H9 (cell line): Measurements from ENCODE around the gene C1orf159. TPM values are rescaled to one million over a fixed set of nuclear protein-coding genes. Genes with fewer than 3 reads are reported as not detected.

Experiments
- DNase-seq: peaks from one replicate; pipeline ENCODE4 v3.0.0-alpha.2; 2017
- H2AFZ ChIP-seq: one replicate; pipeline ENCODE4 v1.6.1; 2013; ENCODE audit warnings: mild to moderate bottlenecking, low read length, control low read depth, moderate library complexity
- H2AK5ac ChIP-seq: 2 replicates; pipeline ENCODE4 v1.6.1; 2013; ENCODE audit warnings: low read length, control low read depth, mixed read lengths; ENCODE audit not compliant: insufficient read length
- H2BK120ac ChIP-seq: one replicate; pipeline ENCODE4 v1.6.1; 2013; ENCODE audit warnings: low read depth, mild to moderate bottlenecking, low read length, control low read depth, inconsistent platforms; ENCODE audit not compliant: poor library complexity, severe bottlenecking
- H2BK12ac ChIP-seq: 2 replicates; pipeline ENCODE4 v1.6.1; 2013; ENCODE audit warnings: low read length, control low read depth, mixed read lengths, low read depth; ENCODE audit not compliant: insufficient read length
- H2BK15ac ChIP-seq: 2 replicates; pipeline ENCODE4 v1.6.1; 2013; ENCODE audit warnings: low read depth, low read length, control low read depth
- H2BK20ac ChIP-seq: one replicate; pipeline ENCODE4 v1.6.1; 2013; ENCODE audit warnings: low read depth, mild to moderate bottlenecking, low read length, control low read depth, inconsistent platforms; ENCODE audit not compliant: poor library complexity, severe bottlenecking
- H2BK5ac ChIP-seq: 2 replicates; pipeline ENCODE4 v1.6.1; 2013; ENCODE audit warnings: low read length, control low read depth, mixed read lengths; ENCODE audit not compliant: insufficient read length
- H3K14ac ChIP-seq: 2 replicates; pipeline ENCODE4 v1.6.1; 2013; ENCODE audit warnings: low read length, control low read depth; ENCODE audit not compliant: insufficient read depth
- H3K18ac ChIP-seq: 2 replicates; pipeline ENCODE4 v1.6.1; 2013; ENCODE audit warnings: low read depth, mild to moderate bottlenecking, mixed read lengths, low read length, control low read depth; ENCODE audit not compliant: insufficient read length
- H3K23ac ChIP-seq: 2 replicates; pipeline ENCODE4 v1.6.1; 2013; ENCODE audit warnings: low read length, control low read depth, mixed read lengths, low read depth; ENCODE audit not compliant: insufficient read length
- H3K23me2 ChIP-seq: 2 replicates; pipeline ENCODE4 v1.6.1; 2013; ENCODE audit warnings: low read depth, mild to moderate bottlenecking, mixed read lengths, low read length, control low read depth; ENCODE audit not compliant: insufficient read length, poor library complexity, severe bottlenecking
- H3K27ac ChIP-seq: 2 replicates; pipeline ENCODE4 v1.5.1; 2013; ENCODE audit warnings: low read length, control low read depth, mixed read lengths, low read depth; ENCODE audit not compliant: insufficient read length
- H3K27me3 ChIP-seq: 2 replicates; pipeline ENCODE4 v1.6.1; 2013; ENCODE audit warnings: low read length, control low read depth, inconsistent platforms; ENCODE audit not compliant: insufficient read depth
- H3K4ac ChIP-seq: 2 replicates; pipeline ENCODE4 v1.6.1; 2013; ENCODE audit warnings: low read depth, mild to moderate bottlenecking, control low read depth, inconsistent platforms, low read length, moderate library complexity
- H3K4me1 ChIP-seq: 2 replicates; pipeline ENCODE4 v1.6.1; 2013; ENCODE audit warnings: low read length, control low read depth, inconsistent platforms; ENCODE audit not compliant: insufficient read depth
- H3K4me2 ChIP-seq: 2 replicates; pipeline ENCODE4 v1.6.1; 2013; ENCODE audit warnings: low read length, control low read depth, mixed read lengths; ENCODE audit not compliant: insufficient read length, insufficient read depth
- H3K56ac ChIP-seq: 2 replicates; pipeline ENCODE4 v1.6.1; 2013; ENCODE audit warnings: low read depth, mild to moderate bottlenecking, mixed read lengths, low read length, control low read depth; ENCODE audit not compliant: insufficient read length
- H3K79me1 ChIP-seq: 2 replicates; pipeline ENCODE4 v1.6.1; 2013; ENCODE audit warnings: low read depth, mild to moderate bottlenecking, moderate library complexity, low read length, control low read depth, inconsistent platforms; ENCODE audit not compliant: insufficient read depth, poor library complexity, severe bottlenecking
- H3K79me2 ChIP-seq: 2 replicates; pipeline ENCODE4 v1.6.1; 2013; ENCODE audit warnings: low read length, control low read depth, inconsistent platforms; ENCODE audit not compliant: insufficient read depth
- H3K9ac ChIP-seq: 2 replicates; pipeline ENCODE4 v1.6.1; 2013; ENCODE audit warnings: low read length, control low read depth, mixed read lengths; ENCODE audit not compliant: insufficient read length; ENCODE audit errors: extremely low read depth
- H3K9me3 ChIP-seq: one replicate; pipeline ENCODE4 v1.6.1; 2013; ENCODE audit warnings: low read depth, low read length, inconsistent platforms; ENCODE audit not compliant: control insufficient read depth
- H3T11ph ChIP-seq: one replicate; pipeline ENCODE4 v1.6.1; 2013; ENCODE audit warnings: mild to moderate bottlenecking, low read length, control low read depth, inconsistent platforms
- H4K20me1 ChIP-seq: one replicate; pipeline ENCODE4 v1.6.1; 2013; ENCODE audit not compliant: control insufficient read depth, insufficient read length, insufficient read depth
- H4K5ac ChIP-seq: 2 replicates; pipeline ENCODE4 v1.6.1; 2013; ENCODE audit warnings: low read depth, mild to moderate bottlenecking, mixed read lengths, low read length, control low read depth; ENCODE audit not compliant: insufficient read length
- H4K8ac ChIP-seq: replicated peaks from 2 replicates; pipeline ENCODE4 v1.6.1; 2013; ENCODE audit warnings: low read length, control low read depth, mixed read lengths, low read depth; ENCODE audit not compliant: insufficient read length
- H4K91ac ChIP-seq: 2 replicates; pipeline ENCODE4 v1.6.1; 2013; ENCODE audit warnings: low read depth, mild to moderate bottlenecking, moderate library complexity, mixed read lengths, low read length, control low read depth; ENCODE audit not compliant: insufficient read length
- H3K27ac Mint-ChIP-seq, 3 experiments: 2 replicates in 2 of 3; 3 replicates in 1 of 3; pipeline ENCODE4 v1.8.0; 2020 to 2021; ENCODE audit warnings: mixed read lengths in 3 of 3, mild to moderate bottlenecking in 1 of 3, moderate library complexity in 1 of 3
- H3K27me3 Mint-ChIP-seq: 2 replicates; pipeline ENCODE4 v1.8.0; 2021; ENCODE audit warnings: low read depth, mild to moderate bottlenecking, moderate library complexity, mixed read lengths
- H3K36me3 Mint-ChIP-seq, 3 experiments: 2 replicates in 2 of 3; 3 replicates in 1 of 3; pipeline ENCODE4 v1.8.0; 2020 to 2021; ENCODE audit warnings: low read depth in 3 of 3, mixed read lengths in 3 of 3; ENCODE audit not compliant: insufficient read depth in 1 of 3
- H3K4me1 Mint-ChIP-seq, 2 experiments: 2 replicates each; pipeline ENCODE4 v1.8.0; 2020; ENCODE audit warnings: mixed read lengths in 2 of 2
- H3K4me3 Mint-ChIP-seq, 2 experiments: 2 replicates in 1 of 2; 3 replicates in 1 of 2; pipeline ENCODE4 v1.8.0; 2020 to 2021; ENCODE audit warnings: mild to moderate bottlenecking in 2 of 2, mixed read lengths in 2 of 2, moderate library complexity in 1 of 2
- H3K9me3 Mint-ChIP-seq, 2 experiments: 2 replicates in 1 of 2; 3 replicates in 1 of 2; pipeline ENCODE4 v1.8.0; 2020; ENCODE audit warnings: mild to moderate bottlenecking in 2 of 2, mixed read lengths in 2 of 2, moderate library complexity in 1 of 2
- CTCF ChIP-seq: fragments of 200-600 bp; sonication (generic); conservative IDR thresholded peaks from 3 replicates; pipeline ENCODE4 v1.8.0; 2021; ENCODE audit warnings: antibody characterized with exemption, mild to moderate bottlenecking
- WGBS: extraction: QIAGEN DNeasy Blood & Tissue Kit; methylation state at CpG from one replicate; pipeline ENCODE4 v1.1.7; 2013; ENCODE audit warnings: missing lambda C conversion rate, low lambda C conversion rate, mixed read lengths; ENCODE audit not compliant: insufficient read length; ENCODE audit errors: extremely low coverage; 5-methylcytosine and 5-hydroxymethylcytosine counted together
- total RNA-seq: library from RNA; stranded (reverse); gene quantifications from 2 replicates; pipeline ENCODE4 v1.2.1, GENCODE V29; 2021

The C1orf159 gene
- total RNA-seq, 1 experiment from 2014 or later = 12.3 TPM

- H3K23me2 ChIP-seq = no peaks in the 10 kb centered on the region
- H4K20me1 ChIP-seq = peaks cover 3% of the 10 kb centered on the region
- no peak overlapping the region for H2BK5ac ChIP-seq
- H3K79me2 ChIP-seq = no peaks in the 10 kb centered on the region; the same call in 1 of the 2 replicates
- H3K27ac ChIP-seq = no peak overlapping the region
- Mint-ChIP-seq H3K27ac (no peak overlapping the region), H3K9me3 (no peaks in the 10 kb centered on the region; a peak in 1 of 5 replicates), H3K4me1 (no peaks in the 10 kb centered on the region; a peak in 1 of 4 replicates), H3K36me3 (peaks cover 18 to 56% (median 55%) of the 10 kb centered on the region in 3 experiments), H3K27me3 (no peaks in the 10 kb centered on the region), H3K4me3 (no peak overlapping the region)
- WGBS = no CpG with 5 or more reads among the region's 28 CpGs
- H2BK15ac ChIP-seq = no peak overlapping the region
- no peaks in the 10 kb centered on the region for H3K9me3 ChIP-seq
- no peak overlapping the region for H3K4ac ChIP-seq
- H3K79me1 ChIP-seq = no peaks in the 10 kb centered on the region
- H3K23ac ChIP-seq = no peak overlapping the region
- no peak overlapping the region for H4K5ac ChIP-seq
- TF ChIP-seq CTCF = no peak
- no peak overlapping the region for H2BK120ac ChIP-seq
- no peaks in the 10 kb centered on the region for H3K4me1 ChIP-seq
- H2AFZ ChIP-seq = no peak overlapping the region
- H3K14ac ChIP-seq = no peak overlapping the region
- no peaks in the 10 kb centered on the region; the same call in 1 of the 2 replicates for H3K27me3 ChIP-seq
- no peak overlapping the region for H2BK20ac ChIP-seq
- no peak overlapping the region for H3K18ac ChIP-seq
- H4K91ac ChIP-seq = no peak overlapping the region
- no peak overlapping the region for H3K56ac ChIP-seq
- no peak for DNase-seq
- H2BK12ac ChIP-seq = no peak overlapping the region
- no peak overlapping the region for H4K8ac ChIP-seq
- H3T11ph ChIP-seq = no peak overlapping the region
- H2AK5ac ChIP-seq = no peak overlapping the region
- no peak overlapping the region for H3K4me2 ChIP-seq
- no peak overlapping the region for H3K9ac ChIP-seq
These were observed 67.1 kb downstream of the C1orf159 start for GRCh38 chr1:1048765-1049164.
